ENCODE results near the gene MYO9B.

The MYO9B gene

GRCh38 chr19:17246681-17247425, 171.3 kb downstream of the MYO9B start:
- DNase-seq: peak; percentile 45

- DNase-seq: no peak
These were observed 172.6 kb downstream of the MYO9B start for GRCh38 chr19:17248011-17248776.

DNA sequence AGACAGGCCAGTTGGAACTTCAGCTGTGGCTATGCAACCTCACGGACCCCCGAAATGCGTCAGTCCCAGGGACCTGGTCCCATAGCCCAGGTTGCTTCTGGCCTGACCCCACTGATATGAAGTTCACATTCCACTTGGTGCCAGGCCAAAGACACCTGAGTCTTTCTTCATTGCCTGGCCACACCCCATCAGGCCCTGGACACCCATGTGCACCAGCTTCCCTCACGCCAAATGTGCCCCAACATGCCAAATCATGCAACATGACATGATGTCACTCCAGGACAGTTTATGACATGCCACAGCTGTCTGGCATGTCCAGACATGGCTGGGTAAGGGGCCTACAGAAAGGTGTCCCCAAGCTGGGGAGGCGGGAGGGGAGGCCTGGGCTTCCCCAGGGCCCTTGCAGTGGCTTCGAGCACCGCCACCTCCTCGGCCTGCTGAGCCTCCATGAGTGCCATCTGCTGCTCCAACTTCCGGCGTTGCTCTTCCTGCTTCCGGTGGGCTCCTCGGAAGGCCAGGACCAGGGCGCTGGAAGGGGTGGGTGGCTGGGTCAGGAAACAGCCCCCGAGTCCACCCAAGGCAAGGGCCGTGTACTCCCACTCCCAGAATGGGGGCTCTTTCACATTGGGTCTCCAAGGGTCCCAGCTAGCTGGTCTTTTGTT, 174.4 kb downstream of the MYO9B start:
- DNase-seq: no peak

DNA sequence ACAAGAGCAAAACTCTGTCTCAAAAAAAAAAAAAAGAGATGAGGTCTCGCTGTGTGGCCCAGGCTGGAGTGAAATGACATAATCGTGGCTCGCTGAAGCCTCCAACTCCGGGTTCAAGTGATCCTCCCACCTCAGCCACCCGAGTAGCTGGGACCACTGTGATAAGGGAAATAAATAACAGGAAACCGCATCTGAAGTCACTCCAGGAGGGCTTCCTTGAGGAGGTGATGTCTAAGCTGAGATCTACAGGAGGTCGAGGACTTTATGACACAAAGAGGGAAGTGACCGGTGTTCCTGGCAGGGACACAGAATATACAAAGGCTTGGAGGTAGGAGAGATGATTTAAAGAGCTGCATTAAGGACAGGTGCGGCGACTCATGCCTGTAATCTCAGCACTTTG, 179.1 kb downstream of the MYO9B start:
- DNase-seq: no peak

GRCh38 chr19:17255150-17255621, 179.6 kb downstream of the MYO9B start:
- no peak for DNase-seq

GRCh38 chr19:17256130-17256529, 180.6 kb downstream of the MYO9B start:
- DNase-seq: no peak

DNA sequence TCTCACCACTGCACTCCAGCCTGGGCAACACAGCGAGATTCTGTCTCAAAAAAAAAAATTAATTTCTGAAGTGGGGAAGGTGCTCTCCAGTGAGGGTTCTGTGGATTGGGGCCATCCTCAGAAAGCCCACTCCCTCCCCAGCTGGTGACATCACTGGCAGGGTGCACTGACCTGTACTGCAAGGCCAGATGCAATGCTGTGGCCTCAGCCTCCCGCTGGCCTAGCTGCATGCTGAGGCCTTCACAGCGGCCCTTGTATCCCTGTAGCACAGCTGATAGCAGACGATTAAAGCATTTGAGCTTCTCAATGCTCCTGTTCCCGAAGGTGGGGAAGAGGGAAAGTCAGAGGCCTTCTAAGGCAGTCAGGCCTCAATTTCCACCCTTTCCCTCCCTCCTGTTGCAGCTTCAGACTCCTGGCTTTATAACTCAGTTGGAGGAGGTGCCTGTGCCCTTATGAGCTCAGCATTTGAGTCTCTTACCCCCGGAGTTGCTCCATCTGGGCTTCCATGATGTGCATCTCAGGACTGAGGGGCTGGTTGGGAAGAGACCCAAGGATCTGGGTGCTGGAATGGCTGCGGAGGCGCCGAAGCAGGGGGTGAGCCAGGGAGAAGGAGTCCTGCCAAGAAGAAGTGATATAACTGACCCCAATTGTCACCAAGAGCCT, 183.7 kb downstream of the MYO9B start:
- peak; percentile 22 for DNase-seq

DNA sequence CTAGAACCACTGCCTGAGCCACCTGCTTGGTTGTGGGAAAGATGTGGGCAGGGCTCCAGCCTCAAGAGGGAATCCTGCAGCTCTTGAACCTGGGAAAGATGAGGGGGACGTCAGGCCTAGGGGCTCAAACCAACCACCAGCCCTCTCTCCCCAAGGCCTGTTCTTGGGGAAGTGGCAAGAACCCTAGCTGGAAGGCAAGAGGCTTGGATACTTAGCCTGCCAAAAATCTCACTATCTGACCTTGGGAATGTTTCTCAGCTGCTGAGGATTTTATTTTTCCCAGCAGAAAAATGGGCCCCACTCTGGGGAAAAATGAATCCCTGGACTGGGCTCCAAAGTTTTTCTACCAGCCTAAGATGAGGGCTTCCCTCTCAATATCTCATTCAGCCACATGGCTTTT, 184.4 kb downstream of the MYO9B start:
- no peak for DNase-seq

- DNase-seq: peak; percentile 78
These were observed 185.3 kb downstream of the MYO9B start for GRCh38 chr19:17260842-17261325.

DNA sequence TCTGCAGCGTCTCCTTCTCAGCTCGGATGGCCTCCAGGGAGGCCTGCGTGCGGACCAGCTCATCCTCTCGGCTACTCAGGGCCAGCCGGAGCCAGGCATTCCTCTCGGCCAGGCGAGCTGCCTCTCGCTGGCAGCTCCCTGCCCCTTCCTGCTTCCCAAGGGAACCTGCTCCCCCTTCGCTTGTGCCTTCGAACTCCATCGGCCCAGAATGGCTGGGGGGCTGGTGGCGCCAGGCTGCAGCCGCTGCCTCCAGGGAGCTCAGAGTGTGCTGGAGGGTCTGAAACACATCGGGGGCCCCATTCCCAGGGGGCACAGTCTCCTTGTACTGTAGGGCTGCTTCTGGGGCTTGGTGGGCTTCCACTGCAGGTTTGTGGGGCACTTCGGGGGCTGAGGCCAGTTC, 187.0 kb downstream of the MYO9B start:
- DNase-seq: no peak

Data from EL (cell line).